Measurements from ENCODE around the gene KRTAP10-2.
"Not testable (repeated sequence)": the region's sequence is repeated elsewhere in the genome, so short reads cannot be mapped to it uniquely, and the experiment has no call there.

The KRTAP10-2 gene

GRCh38 chr21:44583089-44583799, 31.9 kb upstream of the KRTAP10-2 start:
- no peak for DNase-seq (ENCODE audit: low read depth in 3 of 3)

- no peak for DNase-seq (ENCODE audit: low read depth in 3 of 3)
Observed at GRCh38 chr21:44582055-44582454, 30.8 kb upstream of the KRTAP10-2 start.

GRCh38 chr21:44581158-44581557, 29.9 kb upstream of the KRTAP10-2 start:
- no peak for DNase-seq (ENCODE audit: low read depth in 3 of 3)

GRCh38 chr21:44580231-44580821, 29.0 kb upstream of the KRTAP10-2 start, which contains the start of gene KRTAP10-5:
Gene KRTAP10-5 (minus strand): TSS chr21:44580604. CDS start chr21:44580578, 26 bp downstream.
- DNase-seq (ENCODE audit: low read depth in 3 of 3) = not testable (repeated sequence)

GRCh38 chr21:44579833-44580144, 28.5 kb upstream of the KRTAP10-2 start:
- DNase-seq (ENCODE audit: low read depth in 3 of 3) = no peak

- DNase-seq (ENCODE audit: low read depth in 3 of 3) = no peak
Observed at GRCh38 chr21:44579056-44579832, 27.9 kb upstream of the KRTAP10-2 start.

GRCh38 chr21:44578371-44579055, 27.2 kb upstream of the KRTAP10-2 start:
- no peak for DNase-seq (ENCODE audit: low read depth in 3 of 3)

GRCh38 chr21:44576025-44576420, 24.7 kb upstream of the KRTAP10-2 start:
- DNase-seq (ENCODE audit: low read depth in 3 of 3) = no peak

GRCh38 chr21:44575307-44576024, 24.2 kb upstream of the KRTAP10-2 start:
- DNase-seq (ENCODE audit: low read depth in 3 of 3) = no peak

GRCh38 chr21:44574457-44575306, 23.4 kb upstream of the KRTAP10-2 start:
- DNase-seq (ENCODE audit: low read depth in 3 of 3) = no peak

GRCh38 chr21:44573630-44574456, 22.5 kb upstream of the KRTAP10-2 start, which contains the start of gene KRTAP10-4:
Gene KRTAP10-4 (plus strand): TSS chr21:44573729. CDS start chr21:44573759, 30 bp downstream.
- DNase-seq (ENCODE audit: low read depth in 3 of 3) = not testable (repeated sequence)

- DNase-seq (ENCODE audit: low read depth in 3 of 3) = no peak
Observed at GRCh38 chr21:44572959-44573583, 21.8 kb upstream of the KRTAP10-2 start.

GRCh38 chr21:44571844-44572782, 20.8 kb upstream of the KRTAP10-2 start:
- no peak for DNase-seq (ENCODE audit: low read depth in 3 of 3)

GRCh38 chr21:44571296-44571695, 20.0 kb upstream of the KRTAP10-2 start:
- no peak for DNase-seq (ENCODE audit: low read depth in 3 of 3)

GRCh38 chr21:44569861-44570517, 18.7 kb upstream of the KRTAP10-2 start:
- no peak for DNase-seq (ENCODE audit: low read depth in 3 of 3)

- no peak for DNase-seq (ENCODE audit: low read depth in 3 of 3)
Observed at GRCh38 chr21:44568667-44569556, 17.6 kb upstream of the KRTAP10-2 start.
